K562 (cell line): ENCODE measurements around the gene SERTAD3. TPM values are rescaled to one million over a fixed set of nuclear protein-coding genes. Genes with fewer than 3 reads are reported as not detected.

Source experiments
- BHLHE40 ChIP-seq: IDR thresholded peaks from 2 replicates; pipeline ENCODE4 v1.6.1; 2011; ENCODE audit warnings: low read length, improper control_type of control experiment
- CHD4 ChIP-seq: fragments of 200-600 bp; sonication (generic); IDR thresholded peaks from 3 replicates; pipeline ENCODE4 v1.6.1; 2012; ENCODE audit warnings: low read depth, mild to moderate bottlenecking, mixed read lengths, low read length, inconsistent platforms; ENCODE audit not compliant: insufficient read depth, insufficient replicate concordance, poor library complexity, severe bottlenecking
- HNRNPLL ChIP-seq: fragments of 200-400 bp; formaldehyde crosslinking; IDR thresholded peaks from 2 replicates; pipeline ENCODE4 v1.6.1; 2017; ENCODE audit warnings: low read length, low read depth, mild to moderate bottlenecking; ENCODE audit not compliant: poor library complexity, severe bottlenecking
- NFXL1 ChIP-seq: fragments of 450-650 bp; formaldehyde crosslinking; IDR thresholded peaks from 2 replicates; pipeline ENCODE4 v1.4.0; 2021; ENCODE audit warnings: mild to moderate bottlenecking
- PHF20 ChIP-seq: fragments of 450-650 bp; IDR thresholded peaks from 2 replicates; pipeline ENCODE4 v1.6.1; 2018; ENCODE audit not compliant: partially characterized antibody
- POLR2A ChIP-seq: fragments of 450-650 bp; conservative IDR thresholded peaks from 2 replicates; pipeline ENCODE4 v1.6.1; 2016
- RBM14 ChIP-seq: fragments of 200-400 bp; formaldehyde crosslinking; IDR thresholded peaks from 2 replicates; pipeline ENCODE4 v1.6.1; 2018; ENCODE audit warnings: low read depth, mild to moderate bottlenecking, low read length, moderate library complexity, borderline replicate concordance; ENCODE audit not compliant: insufficient read depth
- RBM25 ChIP-seq: fragments of 200-400 bp; formaldehyde crosslinking; IDR thresholded peaks from 2 replicates; pipeline ENCODE4 v1.6.1; 2018; ENCODE audit warnings: low read length, low read depth, moderate library complexity; ENCODE audit not compliant: severe bottlenecking
- TAF1 ChIP-seq: IDR thresholded peaks from 2 replicates; pipeline ENCODE4 v1.6.1; 2011; ENCODE audit warnings: mild to moderate bottlenecking, low read length, moderate library complexity; ENCODE audit not compliant: insufficient read depth, control insufficient read depth, severe bottlenecking; ENCODE audit errors: extremely low read depth
- TGIF2 ChIP-seq: sonication (generic); formaldehyde crosslinking; IDR thresholded peaks from 2 replicates; pipeline ENCODE4 v1.8.1; 2022; ENCODE audit warnings: mild to moderate bottlenecking, missing genetic modification reagents, moderate library complexity
- TOE1 ChIP-seq, 2 experiments: fragments of 450-650 bp in 1 of 2; sonication (generic) in 1 of 2; formaldehyde crosslinking in 1 of 2; IDR thresholded peaks; 2 replicates each; pipeline versions ENCODE4 v1.7.1 to v1.8.0; 2016 to 2022; ENCODE audit warnings: borderline replicate concordance in 2 of 2, mild to moderate bottlenecking in 2 of 2, antibody characterized with exemption in 1 of 2, inconsistent platforms in 1 of 2, low read depth in 1 of 2, missing genetic modification reagents in 1 of 2, moderate library complexity in 1 of 2
- TRIM25 ChIP-seq: fragments of 450-650 bp; IDR thresholded peaks from 2 replicates; pipeline ENCODE4 v1.7.0; 2016; ENCODE audit warnings: borderline replicate concordance
- ZBTB26 ChIP-seq: fragments of 450-650 bp; formaldehyde crosslinking; IDR thresholded peaks from 2 replicates; pipeline ENCODE4 v1.4.0; 2022; ENCODE audit warnings: missing genetic modification characterization
- ZEB2 ChIP-seq: fragments of 450-650 bp; IDR thresholded peaks from 2 replicates; pipeline ENCODE4 v1.6.1; 2016
- ZFP91 ChIP-seq: sonication (generic); formaldehyde crosslinking; IDR thresholded peaks from 2 replicates; pipeline ENCODE4 v1.8.0; 2022; ENCODE audit warnings: mild to moderate bottlenecking, missing genetic modification reagents
- ZHX1 ChIP-seq: fragments of 150-350 bp; conservative IDR thresholded peaks from 2 replicates; pipeline ENCODE4 v1.6.1; 2014; ENCODE audit warnings: low read length
- ZNF511 ChIP-seq: sonication (generic); formaldehyde crosslinking; IDR thresholded peaks from 2 replicates; pipeline ENCODE4 v1.8.0; 2022; ENCODE audit warnings: mild to moderate bottlenecking, missing genetic modification reagents
- polyA plus RNA-seq, 8 experiments: library from polyadenylated mRNA; depleted of rRNA in 4 of 8; stranded (reverse) in 5 of 8; unstranded in 3 of 8; fragments of >200 nt; fragmentation: Nextera tagmentation in 2 of 8; fragmentation: Illumina TruSeq in 1 of 8; extraction: Ambion mirVana in 2 of 8; extraction: Trizol in 1 of 8; gene quantifications; 2 replicates each; pipeline versions ENCODE4 v1.2.1 to v1.2.3, GENCODE V29; 2011 to 2014; ENCODE audit warnings: inconsistent platforms in 1 of 8, missing spikeins in 1 of 8
- total RNA-seq, 7 experiments: library from RNA; depleted of rRNA in 6 of 7; stranded (reverse); fragments of >200 nt in 6 of 7; fragmentation: Illumina TruSeq in 2 of 7; extraction: Trizol in 2 of 7; gene quantifications; 2 replicates each; pipeline versions ENCODE4 v1.2.1 to v1.2.3, GENCODE V29; 2011 to 2021; ENCODE audit warnings: low replicate concordance in 1 of 7

The SERTAD3 gene
- total and polyA plus RNA-seq, 9 of the 15 experiments (the other 6 are each of a cell fraction or from before 2014, with no cell fraction given) = 5.4 to 28.9 (median 17.5) TPM

GRCh38 chr19:40465025-40465556 is 21.0 kb upstream of the SERTAD3 start (continued):
- no peak for TF ChIP-seq ZHX1
- TF ChIP-seq TOE1 (IDR thresholded peaks at IDR 0.05; ENCODE audit: borderline replicate concordance) = 0 out of 2 replicates have a peak, but pooled peaks have one; percentile 36
- no peak for TF ChIP-seq TOE1 (CRISPR knock-in tag; IDR thresholded peaks at IDR 0.05; ENCODE audit: borderline replicate concordance, low read depth)
- no peak for TF ChIP-seq BHLHE40
- no peak for TF ChIP-seq RBM14
- peak; percentile 56; the same call in 1 of the 2 replicates for TF ChIP-seq TGIF2 (CRISPR knock-in tag)
- TF ChIP-seq TAF1 = peak; percentile 22
- no peak for TF ChIP-seq HNRNPLL
- TF ChIP-seq ZFP91 (CRISPR knock-in tag) = no peak
- no peak; the same call in 1 of the 2 replicates for TF ChIP-seq ZNF511 (CRISPR knock-in tag)
- peak; percentile 96 for TF ChIP-seq CHD4
- peak; percentile 99 for TF ChIP-seq RBM25
- no peak for TF ChIP-seq ZEB2
- TF ChIP-seq POLR2A = no peak
- TF ChIP-seq PHF20 = peak; percentile 78
- no peak for TF ChIP-seq NFXL1 (CRISPR knock-in tag)
- no peak for TF ChIP-seq TRIM25
- TF ChIP-seq ZBTB26 (CRISPR knock-in tag) = no peak
